ENCODE results near the gene TNS3. TPM values are rescaled to one million over a fixed set of nuclear protein-coding genes. Genes with fewer than 3 reads are reported as not detected.

TNS3 gene
- total and polyA plus RNA-seq, 4 experiments from 2014 or later = 0.11 to 3.2 (median 1.3) TPM; not detected in 1

DNA sequence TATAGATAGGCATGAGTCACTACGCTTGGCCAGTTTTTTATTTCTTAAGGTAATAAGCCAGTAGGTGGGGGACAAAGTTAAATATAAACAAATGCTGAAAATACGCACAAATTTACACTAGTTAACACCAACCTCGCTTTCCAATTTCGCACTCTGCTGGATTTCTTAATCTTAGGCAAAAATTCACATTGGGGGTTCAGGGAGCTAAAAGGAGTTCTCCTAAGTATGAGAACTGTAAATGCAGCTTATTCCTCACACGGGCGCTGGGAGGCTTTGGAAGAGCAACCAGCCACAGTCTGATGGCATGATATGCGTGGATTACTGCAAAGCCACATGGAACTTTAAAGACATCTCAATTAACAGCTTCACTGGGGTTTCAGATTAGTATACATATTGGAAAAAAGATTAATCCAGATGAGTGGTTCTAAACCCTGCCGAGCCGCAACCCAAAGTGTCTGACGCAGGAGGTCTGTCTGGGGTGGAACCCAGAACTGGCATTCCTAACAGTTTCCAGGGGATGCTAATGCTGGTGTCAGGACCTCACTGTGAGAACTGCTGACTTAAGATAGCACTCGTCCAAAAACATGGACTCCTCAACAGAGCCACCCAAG, 16.2 kb downstream of the TNS3 start:
- no peaks in the 10 kb centered on the region for H3K36me3 ChIP-seq (ENCODE audit: insufficient read depth, low read length)
- Mint-ChIP-seq H3K4me3 (no peak overlapping the region), H3K27ac (no peak overlapping the region), H3K4me1 (no peaks in the 10 kb centered on the region), H3K9me3 (peaks cover 0 to 3% (median 0%) of the 10 kb centered on the region in 8 donors), H3K36me3 (no peaks in the 10 kb centered on the region), H3K27me3 (no peaks in the 10 kb centered on the region)
- ChIA-PET CTCF (ENCODE audit: partially characterized antibody) (no interaction called here), POLR2A (ENCODE audit: partially characterized antibody) (no interaction called here)
- H3K27me3 ChIP-seq (ENCODE audit: insufficient read depth, low read length) = no peaks in the 10 kb centered on the region
- H3K4me3 ChIP-seq (ENCODE audit: low read length in 2 of 2) = no peak overlapping the region
- H3K27ac ChIP-seq (ENCODE audit: low read depth, low read length) = no peak overlapping the region
- no peak for DNase-seq
- H3K9me3 ChIP-seq (ENCODE audit: control insufficient read depth in 1 of 2, low read length in 2 of 2) = no peaks in the 10 kb centered on the region
- intact Hi-C loops (cut with micrococcal nuclease) = no loop called here
- no peaks in the 10 kb centered on the region for H3K4me1 ChIP-seq (ENCODE audit: insufficient read depth, low read length)

DNA sequence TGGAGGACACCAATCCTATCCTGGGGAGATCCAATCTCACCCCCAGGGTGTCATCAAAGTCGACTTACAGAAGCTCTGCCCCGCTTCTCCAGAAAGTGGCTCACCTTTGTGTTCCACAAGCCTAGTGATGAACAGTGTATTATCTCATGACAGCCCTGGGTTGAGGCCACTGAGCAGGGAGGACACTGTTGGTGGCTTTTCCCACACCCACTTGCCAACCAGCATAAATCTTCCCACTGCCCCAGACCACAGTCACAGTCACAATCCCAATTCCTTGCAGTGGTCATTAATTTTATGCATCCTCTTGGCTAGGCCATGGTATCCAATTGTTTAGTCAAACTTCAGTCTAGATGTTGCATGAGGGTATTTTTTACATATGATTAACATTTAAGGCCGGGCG, 18.4 kb downstream of the TNS3 start:
- Histone ChIP-seq H3K27ac (ENCODE audit: low read depth, low read length) (no peak overlapping the region), H3K27me3 (ENCODE audit: insufficient read depth, low read length) (no peaks in the 10 kb centered on the region), H3K4me1 (ENCODE audit: insufficient read depth, low read length) (no peaks in the 10 kb centered on the region), H3K4me3 (ENCODE audit: low read length in 2 of 2) (no peak overlapping the region), H3K36me3 (ENCODE audit: insufficient read depth, low read length) (no peaks in the 10 kb centered on the region), H3K9me3 (ENCODE audit: control insufficient read depth in 1 of 2, low read length in 2 of 2) (no peaks in the 10 kb centered on the region)
- Mint-ChIP-seq H3K27me3 (no peaks in the 10 kb centered on the region), H3K4me1 (no peaks in the 10 kb centered on the region), H3K4me3 (no peak overlapping the region), H3K36me3 (no peaks in the 10 kb centered on the region), H3K9me3 (peaks cover 0 to 6% (median under 1%) of the 10 kb centered on the region in 8 donors), H3K27ac (no peak overlapping the region)
- ChIA-PET POLR2A (ENCODE audit: partially characterized antibody) (no interaction called here), CTCF (ENCODE audit: partially characterized antibody) (no interaction called here)
- intact Hi-C loops (cut with micrococcal nuclease) = no loop called here
- no peak for DNase-seq

DNA sequence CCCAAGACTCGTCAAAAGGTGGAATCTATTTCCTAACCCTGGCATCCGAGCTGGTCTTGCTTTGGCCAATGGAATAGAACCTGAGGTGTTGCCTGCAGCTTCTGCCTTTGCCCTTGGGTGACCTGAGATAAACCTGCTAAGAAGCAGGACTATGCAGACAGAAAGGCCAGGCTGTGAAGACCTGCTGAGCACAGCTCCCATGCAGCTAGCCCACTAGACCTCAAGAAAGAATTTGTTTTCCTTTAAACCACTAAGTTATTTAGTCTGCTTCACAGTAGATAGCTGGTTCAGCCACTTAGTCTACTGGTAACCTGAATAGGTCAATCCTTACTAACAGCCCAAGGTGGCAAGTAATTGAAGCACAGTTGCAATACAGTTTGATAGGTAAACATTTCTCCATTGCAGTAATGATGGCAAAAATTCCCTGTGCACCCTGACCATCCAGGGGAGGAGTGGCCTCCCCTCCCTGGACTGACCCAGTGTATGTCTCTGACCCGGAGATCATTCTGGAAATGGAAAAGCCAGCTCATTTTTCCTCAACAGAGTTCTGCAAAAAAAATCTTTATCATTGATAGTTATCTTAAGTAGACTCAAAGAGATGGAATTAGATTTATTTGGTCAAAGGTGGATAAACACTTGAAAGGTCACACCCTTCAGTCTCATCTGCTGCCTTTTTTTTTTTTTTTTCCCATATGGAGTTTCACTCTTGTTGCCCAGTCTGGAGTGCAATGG, 20.0 kb downstream of the TNS3 start:
- Histone ChIP-seq H3K4me1 (ENCODE audit: insufficient read depth, low read length) (no peaks in the 10 kb centered on the region), H3K27ac (ENCODE audit: low read depth, low read length) (no peak overlapping the region), H3K36me3 (ENCODE audit: insufficient read depth, low read length) (no peaks in the 10 kb centered on the region), H3K4me3 (ENCODE audit: low read length in 2 of 2) (no peak overlapping the region), H3K9me3 (ENCODE audit: control insufficient read depth in 1 of 2, low read length in 2 of 2) (no peaks in the 10 kb centered on the region), H3K27me3 (ENCODE audit: insufficient read depth, low read length) (no peaks in the 10 kb centered on the region)
- Mint-ChIP-seq H3K9me3 (peaks cover 0 to 4% (median 0%) of the 10 kb centered on the region in 8 donors), H3K4me3 (no peak overlapping the region), H3K27ac (no peak overlapping the region), H3K36me3 (no peaks in the 10 kb centered on the region), H3K4me1 (no peaks in the 10 kb centered on the region), H3K27me3 (no peaks in the 10 kb centered on the region)
- intact Hi-C loops (cut with micrococcal nuclease) = no loop called here
- CTCF ChIA-PET (ENCODE audit: partially characterized antibody) = no interaction called here
- POLR2A ChIA-PET (ENCODE audit: partially characterized antibody) = no interaction called here
- DNase-seq = no peak

DNA sequence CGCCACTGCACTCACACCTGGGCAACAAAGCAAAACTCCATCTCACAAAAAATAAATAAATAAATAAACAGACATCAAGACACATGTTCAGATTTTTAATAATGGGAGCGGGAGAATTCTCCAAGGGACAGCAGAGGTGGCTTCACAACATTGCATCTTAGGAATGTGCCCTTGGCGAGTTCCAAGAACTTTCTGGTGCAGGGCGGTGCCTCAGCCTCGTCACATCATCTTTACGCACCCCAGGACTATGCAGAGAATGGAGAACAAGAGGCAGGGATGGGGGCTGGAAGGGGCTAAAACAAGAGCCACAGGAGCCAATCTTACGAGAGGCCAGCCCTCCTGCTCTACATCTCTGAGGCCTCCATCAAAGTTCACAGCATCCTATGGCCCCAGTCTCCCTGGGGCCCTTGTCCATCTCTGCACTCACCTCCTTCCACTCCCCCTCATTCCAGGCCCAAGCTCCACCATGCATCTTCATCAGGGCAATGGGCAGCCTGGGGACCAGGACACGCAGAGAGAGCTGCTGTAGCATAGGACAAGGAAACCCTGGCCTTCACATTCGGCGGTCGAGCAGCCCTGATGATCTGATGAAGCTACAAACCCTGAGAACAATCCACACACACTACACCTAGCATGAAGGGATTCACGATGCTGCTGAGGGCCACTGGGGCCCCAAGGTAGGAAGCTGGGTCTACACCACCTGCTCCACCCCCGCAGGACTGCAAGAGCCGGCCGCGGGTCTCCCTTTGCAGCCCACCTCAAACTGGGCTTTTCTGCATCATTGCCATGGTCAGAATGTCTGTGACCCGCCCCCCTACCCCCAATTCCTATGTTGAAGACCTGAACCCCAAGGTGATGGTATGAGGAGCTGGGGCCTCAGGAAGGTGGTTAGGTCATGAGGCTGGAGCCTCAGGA, 22.3 kb downstream of the TNS3 start:
- Mint-ChIP-seq H3K4me1 (no peaks in the 10 kb centered on the region), H3K36me3 (no peaks in the 10 kb centered on the region), H3K4me3 (no peak overlapping the region), H3K27ac (no peak overlapping the region), H3K9me3 (peaks cover 0 to 6% (median 0%) of the 10 kb centered on the region in 8 donors), H3K27me3 (no peaks in the 10 kb centered on the region)
- Histone ChIP-seq H3K9me3 (ENCODE audit: control insufficient read depth in 1 of 2, low read length in 2 of 2) (no peaks in the 10 kb centered on the region), H3K27me3 (ENCODE audit: insufficient read depth, low read length) (no peaks in the 10 kb centered on the region), H3K4me1 (ENCODE audit: insufficient read depth, low read length) (no peaks in the 10 kb centered on the region), H3K36me3 (ENCODE audit: insufficient read depth, low read length) (no peaks in the 10 kb centered on the region), H3K4me3 (ENCODE audit: low read length in 2 of 2) (no peak overlapping the region), H3K27ac (ENCODE audit: low read depth, low read length) (no peak overlapping the region)
- CTCF ChIA-PET (ENCODE audit: partially characterized antibody) = no interaction called here
- DNase-seq = no peak
- POLR2A ChIA-PET (ENCODE audit: partially characterized antibody) = no interaction called here
- intact Hi-C loops (cut with micrococcal nuclease) = no loop called here

DNA sequence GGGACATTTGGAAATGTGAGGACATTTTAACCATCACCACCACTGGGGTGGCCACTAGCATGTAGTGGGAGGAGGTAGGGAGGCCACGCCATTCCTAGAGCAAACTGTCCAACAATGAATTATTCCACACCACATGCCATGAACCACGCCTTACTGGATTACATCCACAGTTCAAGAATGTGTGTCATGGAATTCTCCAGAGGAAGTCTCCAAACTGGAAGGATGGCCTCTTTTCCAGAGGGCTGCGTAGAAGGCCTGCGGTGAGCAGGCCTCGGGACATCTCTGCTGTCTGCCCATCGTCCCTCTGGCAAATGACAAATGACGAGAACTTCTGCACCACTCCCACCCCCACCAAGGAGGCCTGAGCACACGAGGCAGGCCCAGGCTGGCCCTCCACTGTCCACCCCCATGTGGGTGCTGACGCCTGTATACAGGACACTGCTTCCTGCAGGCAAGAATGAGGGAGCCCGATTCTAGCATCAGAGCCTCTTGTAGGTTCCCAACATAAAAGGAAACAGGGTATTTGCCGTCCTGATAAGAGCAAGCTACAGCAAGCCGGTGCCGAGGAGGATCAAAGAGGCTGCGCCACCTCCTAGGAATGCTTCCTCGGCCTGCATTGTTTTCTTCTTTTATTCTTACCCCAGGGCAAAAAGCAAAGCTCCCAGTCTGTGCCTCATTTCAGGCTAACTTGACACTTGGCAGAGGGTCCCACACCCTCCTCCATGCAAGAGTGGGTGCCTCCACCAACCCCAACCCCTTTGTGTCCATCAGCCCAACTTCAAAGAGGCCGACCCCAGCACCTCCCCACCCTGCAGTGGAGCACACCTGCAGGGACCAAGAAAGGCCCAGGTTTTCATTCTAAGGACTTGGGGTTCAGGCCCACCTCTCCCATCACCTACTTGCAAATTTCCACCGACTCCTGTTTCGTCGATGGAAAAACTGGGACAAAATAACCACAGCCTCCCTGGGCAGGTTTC, 23.9 kb downstream of the TNS3 start:
- ChIA-PET POLR2A (ENCODE audit: partially characterized antibody) (no interaction called here), CTCF (ENCODE audit: partially characterized antibody) (no interaction called here)
- no peak for DNase-seq
- H3K9me3 ChIP-seq (ENCODE audit: control insufficient read depth in 1 of 2, low read length in 2 of 2) = no peaks in the 10 kb centered on the region
- no peaks in the 10 kb centered on the region for H3K36me3 ChIP-seq (ENCODE audit: insufficient read depth, low read length)
- no peak overlapping the region for H3K27ac ChIP-seq (ENCODE audit: low read depth, low read length)
- no peak overlapping the region for H3K27ac Mint-ChIP-seq
- H3K36me3 Mint-ChIP-seq = no peaks in the 10 kb centered on the region
- H3K4me3 Mint-ChIP-seq = no peak overlapping the region
- no peak overlapping the region for H3K4me3 ChIP-seq (ENCODE audit: low read length in 2 of 2)
- no peaks in the 10 kb centered on the region for H3K4me1 Mint-ChIP-seq
- intact Hi-C loops (cut with micrococcal nuclease) = no loop called here
- H3K27me3 Mint-ChIP-seq = no peaks in the 10 kb centered on the region
- no peaks in the 10 kb centered on the region for H3K27me3 ChIP-seq (ENCODE audit: insufficient read depth, low read length)
- peaks cover 0 to 8% (median 0%) of the 10 kb centered on the region in 8 donors for H3K9me3 Mint-ChIP-seq
- no peaks in the 10 kb centered on the region for H3K4me1 ChIP-seq (ENCODE audit: insufficient read depth, low read length)

DNA sequence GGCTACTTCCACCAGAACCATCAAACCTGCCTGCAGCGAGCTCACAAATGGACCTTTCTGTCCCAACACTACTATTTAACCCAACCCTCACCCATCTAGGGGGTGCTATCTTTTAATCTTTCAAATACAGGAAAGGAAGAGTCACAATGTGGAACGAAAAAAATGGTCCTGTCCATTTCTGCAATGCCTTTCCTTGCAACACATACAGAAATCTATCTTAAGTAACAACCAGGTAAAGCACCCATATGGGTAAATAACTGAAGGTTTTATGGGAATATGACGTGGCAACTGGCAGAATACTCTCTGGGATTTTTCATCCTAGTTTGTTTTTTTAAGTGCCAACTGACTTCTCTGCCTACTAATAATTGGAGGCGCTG, 24.6 kb downstream of the TNS3 start:
- no peaks in the 10 kb centered on the region for H3K36me3 ChIP-seq (ENCODE audit: insufficient read depth, low read length)
- no peak overlapping the region for H3K4me3 ChIP-seq (ENCODE audit: low read length in 2 of 2)
- ChIA-PET POLR2A (ENCODE audit: partially characterized antibody) (no interaction called here), CTCF (ENCODE audit: partially characterized antibody) (no interaction called here)
- Mint-ChIP-seq H3K4me1 (no peaks in the 10 kb centered on the region), H3K36me3 (no peaks in the 10 kb centered on the region), H3K27me3 (no peaks in the 10 kb centered on the region), H3K9me3 (peaks cover 0 to 8% (median 0%) of the 10 kb centered on the region in 8 donors), H3K27ac (no peak overlapping the region), H3K4me3 (no peak overlapping the region)
- intact Hi-C loops (cut with micrococcal nuclease) = no loop called here
- no peaks in the 10 kb centered on the region for H3K4me1 ChIP-seq (ENCODE audit: insufficient read depth, low read length)
- H3K27ac ChIP-seq (ENCODE audit: low read depth, low read length) = no peak overlapping the region
- no peaks in the 10 kb centered on the region for H3K27me3 ChIP-seq (ENCODE audit: insufficient read depth, low read length)
- H3K9me3 ChIP-seq (ENCODE audit: control insufficient read depth in 1 of 2, low read length in 2 of 2) = no peaks in the 10 kb centered on the region
- DNase-seq = no peak

Data from CD4-positive, alpha-beta memory T cell (primary cell).